HG02571 (cell line): ENCODE results near the gene KIAA1755.

Experiments
- ATAC-seq: cut with Tn5 transposase; IDR thresholded peaks from one replicate; pipeline ENCODE4 v1.9.1; 2021; ENCODE audit warnings: mild to moderate bottlenecking, moderate library complexity; ENCODE audit not compliant: unreplicated experiment

The KIAA1755 gene, protein sequence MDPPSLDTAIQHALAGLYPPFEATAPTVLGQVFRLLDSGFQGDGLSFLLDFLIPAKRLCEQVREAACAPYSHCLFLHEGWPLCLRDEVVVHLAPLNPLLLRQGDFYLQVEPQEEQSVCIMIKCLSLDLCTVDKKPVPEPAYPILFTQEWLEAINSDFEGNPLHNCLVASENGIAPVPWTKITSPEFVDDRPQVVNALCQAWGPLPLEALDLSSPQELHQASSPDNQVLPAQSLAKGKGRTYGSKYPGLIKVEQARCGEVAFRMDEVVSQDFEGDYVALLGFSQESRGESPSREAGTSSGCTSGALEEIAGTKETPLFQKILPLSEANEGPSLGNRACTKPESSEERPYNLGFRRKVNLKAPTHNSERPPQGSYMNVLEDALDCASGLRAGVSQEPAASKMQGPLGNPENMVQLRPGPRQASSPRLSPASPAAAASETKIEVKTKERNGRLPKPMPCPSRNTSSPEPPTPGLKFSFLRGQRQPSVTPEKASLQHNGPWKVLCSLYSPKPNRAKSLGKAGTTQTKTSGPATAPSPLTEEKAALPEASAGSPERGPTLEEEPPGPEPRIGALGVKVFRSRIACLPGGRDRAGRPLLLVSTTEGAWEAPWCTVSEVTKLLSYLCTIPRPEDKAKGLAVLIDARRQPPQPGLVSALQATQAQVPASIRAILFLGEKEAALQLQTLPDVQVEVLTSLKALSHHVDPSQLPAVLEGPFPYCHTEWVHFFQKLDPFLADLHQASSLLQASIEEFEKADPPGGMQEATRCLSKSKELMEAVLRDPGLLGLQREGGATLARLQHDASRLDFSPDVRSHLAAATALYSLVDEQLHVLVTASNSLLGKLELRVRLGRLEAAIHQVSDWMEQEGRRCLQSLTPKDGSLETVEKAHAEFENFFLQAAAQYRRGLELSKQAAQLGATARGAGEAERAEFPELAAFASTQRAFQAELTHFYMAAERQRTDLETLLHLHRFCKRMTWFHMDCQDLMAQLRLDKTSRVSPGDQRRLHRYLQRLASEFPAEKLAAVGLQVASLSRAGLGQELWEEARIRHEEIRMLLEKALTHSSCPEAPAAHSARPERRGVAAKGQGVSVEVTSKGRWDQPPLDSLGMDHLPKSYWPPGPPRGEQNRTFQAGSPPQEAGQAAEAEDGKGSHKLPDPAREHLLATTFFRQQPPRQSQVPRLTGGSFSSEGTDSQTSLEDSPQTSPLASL

DNA sequence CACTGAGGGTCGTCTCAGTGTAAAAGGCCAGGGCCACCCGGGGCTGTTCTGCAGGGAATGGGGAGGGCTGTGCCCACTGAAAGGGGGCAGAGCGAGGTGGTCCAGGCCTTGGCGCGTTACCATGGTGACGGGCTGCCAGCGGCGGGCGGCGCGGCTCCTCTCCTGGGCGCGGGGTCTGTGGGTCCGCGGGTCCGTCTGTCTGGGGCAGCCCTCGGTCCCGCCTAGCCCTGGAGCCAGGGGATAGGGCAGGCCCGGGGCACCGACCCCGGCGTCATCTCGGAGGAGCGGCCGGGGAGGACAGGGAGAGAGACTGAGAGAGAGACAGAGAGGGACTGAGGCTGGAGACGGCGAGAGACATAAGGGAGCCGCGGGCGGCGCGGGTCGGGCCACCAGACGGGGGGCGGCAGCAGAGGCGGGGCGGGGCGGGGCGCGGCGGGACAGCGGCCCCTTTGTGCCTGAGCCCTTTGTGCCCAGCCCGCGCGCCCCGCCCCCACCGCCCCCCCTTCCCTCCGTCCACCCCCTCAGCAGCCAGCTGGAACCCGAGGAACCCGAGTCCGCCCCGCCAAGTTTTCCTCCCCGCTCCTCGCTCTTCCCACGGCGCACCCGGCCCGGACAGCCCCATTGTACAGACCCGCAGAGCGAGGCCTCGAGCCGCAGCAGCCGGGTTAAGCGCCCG is at the start of gene KIAA1755:
Gene KIAA1755, minus strand, starts transcription at position 358 of the 676 bp plus-strand sequence. Its CDS starts 235 bp downstream, at position 123.
- no peak for ATAC-seq

DNA sequence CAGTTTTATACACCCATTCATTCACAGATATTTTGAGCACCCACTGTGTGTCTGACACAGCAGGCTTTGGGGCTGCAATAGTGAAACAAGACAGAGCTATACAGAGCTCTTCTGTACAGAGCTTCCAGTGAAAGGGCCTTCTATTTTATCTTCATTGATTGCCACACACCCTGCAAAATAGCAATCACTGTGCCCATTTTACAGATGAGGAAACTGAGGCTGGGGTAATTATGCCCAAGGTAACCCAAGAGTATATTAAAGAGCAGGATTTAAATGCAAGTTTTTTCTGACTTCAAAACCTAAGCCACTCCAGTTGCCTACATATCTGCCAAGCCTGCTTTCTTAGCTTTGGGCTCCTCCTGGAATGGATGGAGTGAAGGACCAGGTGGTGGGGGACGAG is 47.9 kb upstream of the KIAA1755 start:
- ATAC-seq = no peak

DNA sequence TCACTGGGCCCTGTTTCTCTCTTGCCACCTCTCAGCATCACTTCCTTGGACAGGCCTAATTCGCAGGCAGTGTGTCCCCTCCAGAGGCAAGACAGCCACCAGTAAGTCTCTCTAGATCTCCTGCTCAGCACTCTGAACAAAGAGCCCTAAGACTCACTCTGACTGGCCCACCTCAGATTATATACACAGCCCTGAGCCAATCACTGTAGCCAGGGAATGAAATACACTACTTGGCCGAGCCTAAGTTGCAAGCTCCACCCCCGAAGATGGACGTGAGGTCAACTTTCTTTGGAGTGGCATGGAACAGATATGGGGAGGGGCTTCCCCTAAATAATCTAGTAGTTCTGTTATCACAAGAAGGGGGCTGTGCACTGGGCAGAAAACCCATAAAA is 47.5 kb upstream of the KIAA1755 start:
- no peak for ATAC-seq

- ATAC-seq = no peak
Observed at GRCh38 chr20:38307371-38308046, 47.0 kb upstream of the KIAA1755 start.

- no peak for ATAC-seq
Observed at GRCh38 chr20:38306379-38306778, 45.8 kb upstream of the KIAA1755 start.

DNA sequence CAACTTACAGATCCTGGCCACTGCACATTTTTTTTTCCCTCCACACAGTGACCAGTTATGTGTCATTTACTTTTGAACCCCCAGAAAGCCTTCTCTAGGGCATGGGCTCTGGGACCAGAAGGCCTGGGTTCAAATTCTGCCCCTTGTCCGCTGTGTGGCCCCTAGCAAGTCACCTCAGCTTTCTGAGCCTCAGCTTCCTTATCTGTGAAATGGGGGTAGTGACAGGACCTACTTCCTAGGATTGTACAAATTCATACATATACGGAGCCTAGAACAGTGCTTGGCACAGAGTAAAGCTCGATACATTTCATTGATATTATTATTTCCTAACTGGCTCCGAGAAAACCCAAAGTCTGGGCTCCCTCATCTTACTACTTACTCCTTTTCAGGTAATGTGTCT is 45.0 kb upstream of the KIAA1755 start:
- no peak for ATAC-seq

DNA sequence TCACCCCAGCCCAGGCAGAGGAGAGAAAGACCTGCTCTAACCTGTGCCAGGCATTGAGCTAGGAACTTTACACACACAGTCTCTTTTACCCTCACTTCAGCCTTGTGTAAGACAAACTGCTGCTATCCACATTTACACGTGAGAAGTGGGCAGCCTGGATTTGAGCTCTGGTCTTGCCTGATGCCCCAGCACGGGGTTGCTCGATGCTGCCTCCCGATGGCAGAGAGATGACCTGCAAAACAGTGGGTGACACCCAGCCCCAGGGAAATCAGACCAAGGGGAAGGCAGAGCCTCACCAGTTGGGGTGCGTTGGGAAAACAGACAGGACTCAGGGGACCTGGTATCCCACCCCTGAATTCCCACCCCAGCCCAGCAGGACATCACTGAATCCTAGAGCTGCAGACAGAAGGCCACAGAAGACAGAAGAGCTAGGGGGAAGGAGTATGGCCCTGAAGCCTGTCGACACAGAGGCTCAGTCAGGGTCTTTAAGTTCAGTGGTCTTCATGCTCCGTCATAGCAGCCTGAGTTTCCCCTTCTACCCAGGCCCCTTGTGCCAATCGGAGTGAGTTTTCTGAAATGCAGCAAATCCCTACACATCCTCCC is 44.4 kb upstream of the KIAA1755 start:
- ATAC-seq = no peak

GRCh38 chr20:38303908-38304379 is 43.4 kb upstream of the KIAA1755 start, which contains the start of gene BPI:
Gene BPI, plus strand, starts transcription at chr20:38304156. Its CDS starts 68 bp downstream, at chr20:38304224.
- ATAC-seq = no peak

DNA sequence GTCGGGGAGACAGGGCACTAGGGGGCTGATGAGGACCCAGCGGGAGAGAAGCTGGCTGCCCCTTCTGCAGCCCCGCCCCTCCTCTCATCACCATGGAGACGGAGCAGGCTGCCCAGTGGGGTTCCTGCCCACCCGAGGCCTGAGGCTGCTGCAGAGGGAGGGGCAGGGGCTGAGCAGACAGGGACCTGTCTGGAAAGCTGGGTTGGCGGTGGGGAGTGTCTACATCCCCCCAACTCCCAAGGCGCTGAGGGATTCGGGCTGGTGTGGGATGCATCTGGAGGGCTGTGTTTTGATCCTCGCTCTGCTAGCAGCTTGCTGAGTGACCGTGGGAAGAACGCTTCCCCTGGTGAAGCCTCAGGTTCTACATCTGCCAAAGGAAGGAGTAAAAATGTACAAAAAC is 42.3 kb upstream of the KIAA1755 start:
- ATAC-seq = no peak

DNA sequence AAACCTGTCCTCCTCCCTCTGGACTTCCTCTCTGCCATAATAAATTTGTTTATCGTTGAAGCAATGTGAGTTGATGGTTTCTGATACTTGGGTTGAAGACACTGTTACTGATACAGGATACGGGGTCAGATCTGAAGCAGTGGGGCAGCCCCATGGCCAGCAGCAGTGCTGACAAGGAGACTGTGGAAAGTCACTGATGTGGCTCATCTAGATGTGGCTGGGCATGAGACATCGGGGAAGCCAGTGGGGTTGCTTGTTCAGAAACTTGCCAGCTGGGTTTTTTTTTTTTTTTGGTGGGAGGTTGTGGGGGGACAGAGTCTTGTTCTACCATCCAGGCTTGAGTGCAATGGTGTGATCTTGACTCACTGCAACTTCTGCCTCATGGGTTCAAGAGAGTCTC is 40.8 kb upstream of the KIAA1755 start:
- no peak for ATAC-seq

- ATAC-seq = no peak
Observed at GRCh38 chr20:38300438-38300837, 39.9 kb upstream of the KIAA1755 start.

DNA sequence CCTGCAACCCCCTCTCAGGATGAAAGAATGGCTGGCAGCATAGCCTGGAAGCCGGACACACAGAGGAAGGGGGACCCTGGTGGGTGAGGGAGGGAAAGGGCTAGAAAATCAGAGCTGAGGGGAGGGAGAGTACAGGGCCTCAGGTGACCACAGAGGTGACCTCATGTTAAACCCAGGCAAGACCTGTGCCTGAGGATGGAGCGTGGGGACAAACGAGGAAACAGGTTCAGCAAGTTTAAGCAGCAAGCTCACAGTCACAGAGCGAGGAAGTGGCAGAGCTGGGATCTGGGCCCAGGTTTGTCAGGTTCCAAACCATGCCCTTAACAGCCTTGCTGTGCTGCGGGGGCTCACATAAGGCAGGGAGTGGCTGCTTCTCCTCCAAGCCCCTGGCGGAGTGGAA is 39.4 kb upstream of the KIAA1755 start:
- ATAC-seq = no peak

GRCh38 chr20:38298768-38299288 is 38.3 kb upstream of the KIAA1755 start:
- ATAC-seq = no peak

GRCh38 chr20:38297916-38298674 is 37.6 kb upstream of the KIAA1755 start:
- ATAC-seq = no peak

- ATAC-seq = no peak
Observed at GRCh38 chr20:38296433-38296832, 35.9 kb upstream of the KIAA1755 start.

DNA sequence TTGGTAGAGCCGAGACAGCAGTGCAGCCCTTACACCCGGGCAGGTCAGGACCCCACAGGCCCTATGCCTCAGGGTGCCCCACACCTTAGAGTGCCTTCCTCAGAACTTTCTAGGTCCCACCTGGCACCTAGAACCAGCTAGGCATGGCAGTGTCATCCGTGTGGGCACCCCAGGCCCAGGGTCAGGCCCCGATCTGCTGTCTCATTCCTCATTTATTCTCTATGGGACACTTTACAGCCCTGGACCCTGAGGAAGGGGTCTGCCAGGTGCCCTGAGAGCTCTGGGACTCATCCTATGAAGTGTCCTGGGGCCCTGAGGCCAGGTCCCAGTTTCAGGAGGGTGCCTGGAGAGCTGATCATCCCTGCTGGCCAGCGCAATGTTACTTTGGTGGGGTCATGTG is 35.3 kb upstream of the KIAA1755 start:
- ATAC-seq = no peak

- ATAC-seq = no peak
Observed at GRCh38 chr20:38294076-38294591, 33.6 kb upstream of the KIAA1755 start.

DNA sequence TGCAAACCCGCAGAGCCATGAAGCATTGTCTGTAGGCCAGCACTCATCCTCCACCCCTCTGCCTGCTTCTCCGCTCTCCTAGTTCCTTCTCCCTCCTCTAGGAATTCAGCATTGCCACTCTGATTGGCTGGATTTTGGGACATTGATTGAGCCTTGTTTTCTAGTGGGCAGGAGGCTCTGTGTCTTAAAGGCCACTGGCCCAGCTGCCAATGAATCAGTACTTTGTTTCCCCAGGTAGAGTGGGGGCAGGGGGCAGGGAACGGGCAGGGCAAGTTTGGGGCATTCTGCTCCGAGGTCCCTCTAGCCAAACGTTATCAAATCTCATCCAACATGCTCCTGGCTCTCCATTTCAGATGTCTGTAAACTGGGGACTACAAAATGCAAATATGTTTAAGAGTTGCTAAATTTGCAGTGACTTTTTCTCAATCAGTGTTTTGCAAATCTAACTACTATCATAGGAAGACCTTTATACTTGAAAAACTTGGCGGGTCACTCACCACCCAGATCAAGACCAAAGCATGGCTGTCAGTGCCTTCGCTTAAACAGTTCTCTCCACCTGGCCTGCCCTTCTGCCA is 33.0 kb upstream of the KIAA1755 start:
- no peak for ATAC-seq
